ENCODE measurements around the gene NDUFAF2. TPM values are rescaled to one million over a fixed set of nuclear protein-coding genes. Genes with fewer than 3 reads are reported as not detected.
"Not testable (repeated sequence)": the region's sequence is repeated elsewhere in the genome, so short reads cannot be mapped to it uniquely, and the experiment has no call there.

Gene NDUFAF2
- total RNA-seq, 2 donors from 2014 or later: 20.9 to 36.0 TPM

GRCh38 chr5:61183538-61183937 lies 238.5 kb downstream of the NDUFAF2 start:
- Histone ChIP-seq H3K9me3 (no peaks in the 10 kb centered on the region), H3K36me3 (no peaks in the 10 kb centered on the region), H3K4me1 (no peaks in the 10 kb centered on the region), H3K27me3 (no peaks in the 10 kb centered on the region), H3K9ac (ENCODE audit: low read depth in 2 of 2, low read length in 2 of 2) (no peak overlapping the region), H3K4me3 (no peak overlapping the region), H3K27ac (no peak overlapping the region)
- no peak for TF ChIP-seq CTCF (IDR thresholded peaks at IDR 0.05)
- intact Hi-C loops (cut with DNase I): no loop called here
- no peak for DNase-seq

- no peak for DNase-seq
- no peak overlapping the region for H3K9ac ChIP-seq (ENCODE audit: low read depth in 2 of 2, low read length in 2 of 2)
- intact Hi-C loops (cut with DNase I): no loop called here
These were observed 239.7 kb downstream of the NDUFAF2 start for GRCh38 chr5:61184708-61185107.

GRCh38 chr5:61186634-61187033 lies 241.6 kb downstream of the NDUFAF2 start:
- no peaks in the 10 kb centered on the region for H3K9me3 ChIP-seq
- intact Hi-C loops (cut with DNase I): no loop called here
- H3K27ac ChIP-seq: no peak overlapping the region
- no peaks in the 10 kb centered on the region for H3K4me1 ChIP-seq
- no peaks in the 10 kb centered on the region for H3K27me3 ChIP-seq
- H3K36me3 ChIP-seq: no peaks in the 10 kb centered on the region
- no peak overlapping the region for H3K4me3 ChIP-seq
- DNase-seq: no peak
- no peak for TF ChIP-seq CTCF (IDR thresholded peaks at IDR 0.05)
- no peak overlapping the region for H3K9ac ChIP-seq (ENCODE audit: low read depth in 2 of 2, low read length in 2 of 2)

More at GRCh38 chr5:61184708-61185107, 239.7 kb downstream of the NDUFAF2 start:
- no peaks in the 10 kb centered on the region for H3K36me3 ChIP-seq
- no peak overlapping the region for H3K4me3 ChIP-seq
- no peak for TF ChIP-seq CTCF (IDR thresholded peaks at IDR 0.05)
- H3K9me3 ChIP-seq: no peaks in the 10 kb centered on the region
- no peaks in the 10 kb centered on the region for H3K4me1 ChIP-seq
- no peak overlapping the region for H3K27ac ChIP-seq
- H3K27me3 ChIP-seq: no peaks in the 10 kb centered on the region

GRCh38 chr5:61187352-61187751 lies 242.3 kb downstream of the NDUFAF2 start:
- H3K9ac ChIP-seq (ENCODE audit: low read depth in 2 of 2, low read length in 2 of 2); H3K4me1 ChIP-seq; DNase-seq; H3K27ac ChIP-seq; H3K27me3 ChIP-seq; intact Hi-C loops (cut with DNase I); H3K9me3 ChIP-seq; H3K4me3 ChIP-seq; H3K36me3 ChIP-seq: not testable (repeated sequence)

- H3K27ac ChIP-seq; H3K9ac ChIP-seq (ENCODE audit: low read depth in 2 of 2, low read length in 2 of 2); intact Hi-C loops (cut with DNase I); H3K4me1 ChIP-seq; H3K27me3 ChIP-seq; H3K36me3 ChIP-seq; H3K9me3 ChIP-seq; H3K4me3 ChIP-seq; DNase-seq: not testable (repeated sequence)
These were observed 242.8 kb downstream of the NDUFAF2 start for GRCh38 chr5:61187826-61188225.

- TF ChIP-seq CTCF (IDR thresholded peaks at IDR 0.05): no peak
These were observed 253.6 kb downstream of the NDUFAF2 start for GRCh38 chr5:61198606-61199005.

More at GRCh38 chr5:61198606-61199005, 253.6 kb downstream of the NDUFAF2 start:
- DNase-seq: no peak
- Histone ChIP-seq H3K27ac (no peak overlapping the region), H3K27me3 (no peaks in the 10 kb centered on the region), H3K4me3 (no peak overlapping the region), H3K36me3 (no peaks in the 10 kb centered on the region), H3K9ac (ENCODE audit: low read depth in 2 of 2, low read length in 2 of 2) (no peak overlapping the region), H3K9me3 (no peaks in the 10 kb centered on the region), H3K4me1 (no peaks in the 10 kb centered on the region)
- intact Hi-C loops (cut with DNase I): no loop called here

Measured in colonic mucosa (tissue), 4 donors.